HEK293 (cell line): ENCODE results near the gene KLHL15.

Experiments
- CTCF ChIA-PET: fragments of 350-600 bp; formaldehyde crosslinking; extraction: SDS; loops from one replicate; lab custom pipeline; 2021; ENCODE audit warnings: antibody characterized with exemption; lab: Yijun Ruan, JAX
- POLR2A ChIA-PET: fragments of 300-600 bp; formaldehyde crosslinking; extraction: SDS; loops from one replicate; lab custom pipeline; 2020; ENCODE audit warnings: antibody characterized with exemption, inconsistent platforms; lab: Yijun Ruan, JAX
- H3K27ac ChIP-seq: fragments of 200-500 bp; sonication (Bioruptor generic); 2 replicates; pipeline ENCODE4 v1.5.1; 2014; ENCODE audit warnings: low read depth, low read length, control low read depth, inconsistent platforms; ENCODE audit errors: extremely low read depth
- H3K36me3 ChIP-seq, 2 experiments: fragments of 200-500 bp in 1 of 2; sonication (Bioruptor generic) in 1 of 2; 1 replicate in 1 of 2; 2 replicates in 1 of 2; pipeline ENCODE4 v1.5.1; 2014 to 2017; ENCODE audit warnings: inconsistent platforms in 2 of 2, low read length in 2 of 2; ENCODE audit not compliant: control insufficient read depth in 2 of 2, insufficient read depth in 1 of 2
- H3K4me1 ChIP-seq: fragments of 200-500 bp; sonication (Bioruptor generic); 2 replicates; pipeline ENCODE4 v1.5.1; 2014; ENCODE audit warnings: mild to moderate bottlenecking, low read length, inconsistent platforms; ENCODE audit not compliant: control insufficient read depth, insufficient read depth
- H3K4me3 ChIP-seq: 2 replicates; pipeline ENCODE4 v1.5.1; 2011; ENCODE audit warnings: low read depth, mild to moderate bottlenecking, control low read depth, low read length, moderate library complexity
- H3K9me3 ChIP-seq: fragments of 200-500 bp; sonication (Bioruptor generic); 2 replicates; pipeline ENCODE4 v1.5.1; 2014; ENCODE audit warnings: low read depth, low read length, inconsistent platforms; ENCODE audit not compliant: control insufficient read depth, insufficient read depth
- GLI2 ChIP-seq: fragments of 450-650 bp; formaldehyde crosslinking; IDR thresholded peaks from 2 replicates; pipeline ENCODE4; 2017; ENCODE audit warnings: missing biosample characterization, missing genetic modification characterization, low read depth, borderline replicate concordance
- HOXC10 ChIP-seq: sonication (generic); formaldehyde crosslinking; IDR thresholded peaks from 2 replicates; pipeline ENCODE4 v1.8.1; 2023; ENCODE audit warnings: mild to moderate bottlenecking, missing genetic modification reagents
- KLF16 ChIP-seq: fragments of 450-650 bp; formaldehyde crosslinking; IDR thresholded peaks from 2 replicates; pipeline ENCODE4 v1.5.1; 2017; ENCODE audit warnings: missing biosample characterization, missing genetic modification characterization
- YY2 ChIP-seq: fragments of 450-650 bp; formaldehyde crosslinking; IDR thresholded peaks from 2 replicates; pipeline ENCODE4 v1.5.1; 2016; ENCODE audit warnings: missing biosample characterization, missing genetic modification characterization
- ZBTB1 ChIP-seq: fragments of 450-650 bp; formaldehyde crosslinking; IDR thresholded peaks from 2 replicates; pipeline ENCODE4 v1.5.1; 2016; ENCODE audit warnings: missing biosample characterization, missing genetic modification characterization
- ZBTB20 ChIP-seq: fragments of 450-650 bp; formaldehyde crosslinking; IDR thresholded peaks from 2 replicates; pipeline ENCODE4 v1.5.1; 2016; ENCODE audit warnings: missing biosample characterization, missing genetic modification characterization
- ZNF169 ChIP-seq: fragments of 450-650 bp; formaldehyde crosslinking; IDR thresholded peaks from 2 replicates; pipeline ENCODE4 v1.5.1; 2016; ENCODE audit warnings: missing biosample characterization, missing genetic modification characterization
- ZNF221 ChIP-seq: fragments of 450-650 bp; formaldehyde crosslinking; IDR thresholded peaks from 2 replicates; pipeline ENCODE4 v1.5.1; 2017; ENCODE audit warnings: missing biosample characterization, missing genetic modification characterization, borderline replicate concordance
- ZNF302 ChIP-seq: fragments of 450-650 bp; formaldehyde crosslinking; IDR thresholded peaks from 2 replicates; pipeline ENCODE4 v1.5.1; 2016; ENCODE audit warnings: missing biosample characterization, missing genetic modification characterization, low read depth
- ZNF394 ChIP-seq: fragments of 450-650 bp; formaldehyde crosslinking; IDR thresholded peaks from 2 replicates; pipeline ENCODE4 v1.5.1; 2016; ENCODE audit warnings: missing biosample characterization, missing genetic modification characterization, mild to moderate bottlenecking, moderate library complexity, borderline replicate concordance
- ZNF404 ChIP-seq: fragments of 450-650 bp; formaldehyde crosslinking; IDR thresholded peaks from 2 replicates; pipeline ENCODE4 v1.5.1; 2017; ENCODE audit warnings: missing biosample characterization, missing genetic modification characterization
- ZNF433 ChIP-seq: fragments of 450-650 bp; formaldehyde crosslinking; IDR thresholded peaks from 2 replicates; pipeline ENCODE4 v1.5.1; 2016; ENCODE audit warnings: missing biosample characterization, missing genetic modification characterization, low read depth
- ZNF548 ChIP-seq: fragments of 450-650 bp; formaldehyde crosslinking; IDR thresholded peaks from 2 replicates; pipeline ENCODE4 v1.5.1; 2016; ENCODE audit warnings: missing biosample characterization, missing genetic modification characterization
- ZNF600 ChIP-seq: fragments of 450-650 bp; formaldehyde crosslinking; IDR thresholded peaks from 2 replicates; pipeline ENCODE4 v1.5.1; 2016; ENCODE audit warnings: missing biosample characterization, missing genetic modification characterization
- ZNF626 ChIP-seq: fragments of 450-650 bp; sonication (Bioruptor Pico); formaldehyde crosslinking; IDR thresholded peaks from 2 replicates; pipeline ENCODE4 v1.5.1; 2018; ENCODE audit warnings: missing biosample characterization, missing genetic modification characterization, inconsistent platforms
- ZNF76 ChIP-seq: fragments of 450-650 bp; formaldehyde crosslinking; IDR thresholded peaks from 2 replicates; pipeline ENCODE4; 2016; ENCODE audit warnings: low read depth, missing biosample characterization, missing genetic modification characterization, borderline replicate concordance
- TF ChIP-seq, protein P1 (sequence below): fragments of 450-650 bp; formaldehyde crosslinking; IDR thresholded peaks from 2 replicates; pipeline ENCODE4 v1.5.1; 2016; ENCODE audit warnings: missing biosample characterization, missing genetic modification characterization, borderline replicate concordance
- TF ChIP-seq, protein P2 (sequence below): fragments of 450-650 bp; formaldehyde crosslinking; IDR thresholded peaks from 2 replicates; pipeline ENCODE4 v1.5.1; 2017; ENCODE audit warnings: missing biosample characterization, missing genetic modification characterization
- TF ChIP-seq, protein P3 (sequence below): fragments of 450-650 bp; formaldehyde crosslinking; IDR thresholded peaks from 2 replicates; pipeline ENCODE4 v1.5.1; 2016; ENCODE audit warnings: missing biosample characterization, missing genetic modification characterization
- TF ChIP-seq, protein P4 (sequence below): fragments of 450-650 bp; formaldehyde crosslinking; IDR thresholded peaks from 2 replicates; pipeline ENCODE4 v1.5.1; 2016; ENCODE audit warnings: missing biosample characterization, missing genetic modification characterization
- TF ChIP-seq, protein P5 (sequence below): fragments of 450-650 bp; formaldehyde crosslinking; IDR thresholded peaks from 2 replicates; pipeline ENCODE4 v1.5.1; 2016; ENCODE audit warnings: missing biosample characterization, missing genetic modification characterization

KLHL15 gene

DNA sequence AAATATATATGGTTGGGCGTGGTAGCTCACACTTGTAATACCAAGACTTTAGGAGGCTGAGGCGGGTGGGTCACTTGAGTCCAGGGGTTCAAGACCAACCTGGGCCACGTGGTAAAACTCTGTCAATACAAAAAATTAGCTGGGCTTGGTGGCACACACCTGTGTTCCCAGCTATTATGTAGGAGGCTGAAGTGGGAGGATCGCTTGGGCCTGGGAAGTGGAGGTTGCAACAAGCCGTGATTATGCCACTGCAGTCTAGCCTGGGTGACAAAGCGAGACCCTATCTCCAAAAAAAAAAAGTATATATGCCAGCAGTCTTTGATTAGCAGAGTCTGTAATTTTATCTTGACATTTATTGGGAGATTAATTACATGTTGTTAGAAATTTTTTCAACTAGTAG lies 36.5 kb upstream of the KLHL15 start:
- ChIA-PET CTCF (interaction anchor here (0.6 to 3.0 kb wide), 4 partner anchors 9 to 197 kb away, joined by 3 to 15 read pairs (median 4); partner anchors contain the start of gene EIF2S3), POLR2A (interaction anchor here (2.2 kb wide), 1 partner anchor 9 kb away, joined by 11 read pairs; the partner anchor contains the start of gene EIF2S3)
- H3K4me3 ChIP-seq, result no peak overlapping the region
- H3K4me1 ChIP-seq, result no peaks in the 10 kb centered on the region
- peaks cover 91 to 100% of the 10 kb centered on the region in 2 experiments for H3K36me3 ChIP-seq
- no peak for TF ChIP-seq ZBTB20 (tag by site-specific recombination)
- no peak for TF ChIP-seq ZNF433 (tag by site-specific recombination)
- TF ChIP-seq ZNF221 (tag by site-specific recombination), result no peak
- TF ChIP-seq HOXC10, result no peak
- TF ChIP-seq KLF16 (tag by site-specific recombination), result no peak
- no peak for TF ChIP-seq ZNF404
- no peak for TF ChIP-seq ZNF302
- no peaks in the 10 kb centered on the region for H3K9me3 ChIP-seq
- no peak overlapping the region for H3K27ac ChIP-seq

DNA sequence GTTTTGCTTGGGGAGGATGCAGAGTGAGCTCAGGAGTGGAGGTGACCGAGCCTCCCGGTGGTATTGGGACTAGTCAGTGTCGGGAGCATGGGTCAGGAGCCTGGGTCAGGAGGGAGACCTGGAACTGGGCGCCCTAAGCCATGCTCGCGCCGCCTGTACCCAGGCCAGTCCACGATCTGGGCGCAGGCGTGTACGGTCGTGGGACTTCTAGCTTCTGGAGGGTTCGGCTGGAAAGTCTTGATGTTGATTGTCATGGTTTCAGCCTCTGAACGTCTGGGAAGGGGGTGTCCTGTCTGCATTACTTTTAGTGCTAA lies 28.0 kb upstream of the KLHL15 start:
- Histone ChIP-seq H3K9me3 (no peaks in the 10 kb centered on the region), H3K27ac (peak overlapping the region; percentile 98), H3K4me1 (no peaks in the 10 kb centered on the region), H3K4me3 (no peak overlapping the region), H3K36me3 (peaks cover 28 to 36% of the 10 kb centered on the region in 2 experiments)
- ChIA-PET CTCF (interaction anchor here (0.5 to 2.8 kb wide), 26 partner anchors 10 to 1092 kb away, joined by 3 to 18 read pairs (median 5); partner anchors contain the start of genes APOO and CXorf58), POLR2A (interaction anchor here (0.6 to 2.8 kb wide), 19 partner anchors 8 to 271 kb away, joined by 3 to 66 read pairs (median 5); partner anchors contain the start of genes APOO, CXorf58, KLHL15 and SAT1)
- TF ChIP-seq ZNF548 (no peak), ZNF600 (tag by site-specific recombination) (no peak), YY2 (tag by site-specific recombination) (peak; percentile 5; the same call in 1 of the 2 replicates), ZNF394 (tag by site-specific recombination) (0 out of 2 replicates have a peak, but pooled peaks have one; percentile 18)
- TF ChIP-seq, protein P1, sequence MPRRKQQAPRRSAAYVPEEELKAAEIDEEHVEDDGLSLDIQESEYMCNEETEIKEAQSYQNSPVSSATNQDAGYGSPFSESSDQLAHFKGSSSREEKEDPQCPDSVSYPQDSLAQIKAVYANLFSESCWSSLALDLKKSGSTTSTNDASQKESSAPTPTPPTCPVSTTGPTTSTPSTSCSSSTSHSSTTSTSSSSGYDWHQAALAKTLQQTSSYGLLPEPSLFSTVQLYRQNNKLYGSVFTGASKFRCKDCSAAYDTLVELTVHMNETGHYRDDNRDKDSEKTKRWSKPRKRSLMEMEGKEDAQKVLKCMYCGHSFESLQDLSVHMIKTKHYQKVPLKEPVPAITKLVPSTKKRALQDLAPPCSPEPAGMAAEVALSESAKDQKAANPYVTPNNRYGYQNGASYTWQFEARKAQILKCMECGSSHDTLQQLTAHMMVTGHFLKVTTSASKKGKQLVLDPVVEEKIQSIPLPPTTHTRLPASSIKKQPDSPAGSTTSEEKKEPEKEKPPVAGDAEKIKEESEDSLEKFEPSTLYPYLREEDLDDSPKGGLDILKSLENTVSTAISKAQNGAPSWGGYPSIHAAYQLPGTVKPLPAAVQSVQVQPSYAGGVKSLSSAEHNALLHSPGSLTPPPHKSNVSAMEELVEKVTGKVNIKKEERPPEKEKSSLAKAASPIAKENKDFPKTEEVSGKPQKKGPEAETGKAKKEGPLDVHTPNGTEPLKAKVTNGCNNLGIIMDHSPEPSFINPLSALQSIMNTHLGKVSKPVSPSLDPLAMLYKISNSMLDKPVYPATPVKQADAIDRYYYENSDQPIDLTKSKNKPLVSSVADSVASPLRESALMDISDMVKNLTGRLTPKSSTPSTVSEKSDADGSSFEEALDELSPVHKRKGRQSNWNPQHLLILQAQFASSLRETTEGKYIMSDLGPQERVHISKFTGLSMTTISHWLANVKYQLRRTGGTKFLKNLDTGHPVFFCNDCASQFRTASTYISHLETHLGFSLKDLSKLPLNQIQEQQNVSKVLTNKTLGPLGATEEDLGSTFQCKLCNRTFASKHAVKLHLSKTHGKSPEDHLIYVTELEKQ, result no peak

DNA sequence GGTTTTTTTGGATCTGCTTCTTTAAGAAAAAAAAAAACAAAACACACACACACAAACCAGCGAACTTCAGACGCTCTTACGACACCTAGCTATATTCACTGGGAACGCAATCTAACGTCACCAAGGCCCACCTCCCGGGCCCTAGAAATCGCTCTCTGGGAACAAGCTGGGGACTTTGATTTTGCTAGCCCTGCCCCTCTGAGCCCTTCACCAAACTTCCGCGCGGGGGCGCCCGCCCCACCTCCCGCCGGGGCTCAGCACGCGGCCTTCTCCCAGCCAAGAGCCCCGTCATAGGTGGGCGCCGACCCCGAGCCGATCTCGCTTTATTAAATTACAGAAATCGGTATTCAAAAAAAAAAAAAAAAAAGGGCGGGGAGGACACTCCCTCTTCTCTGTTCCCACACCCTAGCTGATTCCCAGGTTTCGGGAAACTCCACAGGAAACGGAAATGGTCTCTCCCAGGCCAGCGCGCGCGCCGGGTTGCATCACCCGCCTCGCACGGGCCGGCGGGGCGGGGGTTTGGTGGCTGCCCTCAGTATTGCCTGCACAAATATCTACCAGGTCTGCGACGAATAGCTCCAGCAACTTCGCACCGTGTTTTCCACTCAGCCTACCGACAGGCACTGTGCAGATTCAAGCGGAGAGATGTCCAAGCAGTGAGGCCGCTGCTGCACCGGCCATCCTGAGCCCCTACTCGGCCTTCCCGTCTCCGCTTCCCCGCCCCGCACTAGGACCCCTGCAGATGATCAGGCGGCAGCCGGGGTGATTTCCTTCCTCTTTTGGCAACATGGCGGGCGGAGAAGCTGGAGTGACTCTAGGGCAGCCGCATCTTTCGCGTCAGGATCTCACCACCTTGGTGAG lies 27.4 kb upstream of the KLHL15 start, which contains the start of gene EIF2S3:
Gene EIF2S3, plus strand, starts transcription at position 775 of the 861 bp plus-strand sequence. Its CDS starts 13 bp downstream, at position 788.
- H3K4me3 ChIP-seq, result peak within 1 kb of the TSS; percentile 39
- ChIA-PET CTCF (interaction anchor here (0.5 to 2.8 kb wide), 49 partner anchors 10 to 1847 kb away, joined by 3 to 18 read pairs (median 4); partner anchors contain the start of genes APOO and CXorf58), POLR2A (interaction anchor here (0.6 to 2.8 kb wide), 36 partner anchors 8 to 387 kb away, joined by 3 to 66 read pairs (median 4); partner anchors contain the start of genes APOO, CXorf58, KLHL15 and PRDX4)
- H3K27ac ChIP-seq, result peak within 1 kb of the TSS; percentile 98
- H3K9me3 ChIP-seq, result no peaks in the 10 kb centered on the region
- no peaks in the 10 kb centered on the region for H3K4me1 ChIP-seq
- peaks cover 22 to 30% of the 10 kb centered on the region in 2 experiments for H3K36me3 ChIP-seq
- TF ChIP-seq ZNF626 (tag by site-specific recombination), result no peak
- TF ChIP-seq ZNF76 (tag by site-specific recombination), result peak; percentile 90
- TF ChIP-seq, protein P2, sequence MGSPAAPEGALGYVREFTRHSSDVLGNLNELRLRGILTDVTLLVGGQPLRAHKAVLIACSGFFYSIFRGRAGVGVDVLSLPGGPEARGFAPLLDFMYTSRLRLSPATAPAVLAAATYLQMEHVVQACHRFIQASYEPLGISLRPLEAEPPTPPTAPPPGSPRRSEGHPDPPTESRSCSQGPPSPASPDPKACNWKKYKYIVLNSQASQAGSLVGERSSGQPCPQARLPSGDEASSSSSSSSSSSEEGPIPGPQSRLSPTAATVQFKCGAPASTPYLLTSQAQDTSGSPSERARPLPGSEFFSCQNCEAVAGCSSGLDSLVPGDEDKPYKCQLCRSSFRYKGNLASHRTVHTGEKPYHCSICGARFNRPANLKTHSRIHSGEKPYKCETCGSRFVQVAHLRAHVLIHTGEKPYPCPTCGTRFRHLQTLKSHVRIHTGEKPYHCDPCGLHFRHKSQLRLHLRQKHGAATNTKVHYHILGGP, result peak; percentile 76
- TF ChIP-seq ZBTB1 (tag by site-specific recombination), result 0 out of 2 replicates have a peak, but pooled peaks have one; percentile 46
- TF ChIP-seq, protein P3, sequence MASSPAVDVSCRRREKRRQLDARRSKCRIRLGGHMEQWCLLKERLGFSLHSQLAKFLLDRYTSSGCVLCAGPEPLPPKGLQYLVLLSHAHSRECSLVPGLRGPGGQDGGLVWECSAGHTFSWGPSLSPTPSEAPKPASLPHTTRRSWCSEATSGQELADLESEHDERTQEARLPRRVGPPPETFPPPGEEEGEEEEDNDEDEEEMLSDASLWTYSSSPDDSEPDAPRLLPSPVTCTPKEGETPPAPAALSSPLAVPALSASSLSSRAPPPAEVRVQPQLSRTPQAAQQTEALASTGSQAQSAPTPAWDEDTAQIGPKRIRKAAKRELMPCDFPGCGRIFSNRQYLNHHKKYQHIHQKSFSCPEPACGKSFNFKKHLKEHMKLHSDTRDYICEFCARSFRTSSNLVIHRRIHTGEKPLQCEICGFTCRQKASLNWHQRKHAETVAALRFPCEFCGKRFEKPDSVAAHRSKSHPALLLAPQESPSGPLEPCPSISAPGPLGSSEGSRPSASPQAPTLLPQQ, result peak; percentile 73
- TF ChIP-seq GLI2, result no peak; the same call in 1 of the 2 replicates
- TF ChIP-seq ZNF169 (tag by site-specific recombination), result no peak
- TF ChIP-seq, protein P4, sequence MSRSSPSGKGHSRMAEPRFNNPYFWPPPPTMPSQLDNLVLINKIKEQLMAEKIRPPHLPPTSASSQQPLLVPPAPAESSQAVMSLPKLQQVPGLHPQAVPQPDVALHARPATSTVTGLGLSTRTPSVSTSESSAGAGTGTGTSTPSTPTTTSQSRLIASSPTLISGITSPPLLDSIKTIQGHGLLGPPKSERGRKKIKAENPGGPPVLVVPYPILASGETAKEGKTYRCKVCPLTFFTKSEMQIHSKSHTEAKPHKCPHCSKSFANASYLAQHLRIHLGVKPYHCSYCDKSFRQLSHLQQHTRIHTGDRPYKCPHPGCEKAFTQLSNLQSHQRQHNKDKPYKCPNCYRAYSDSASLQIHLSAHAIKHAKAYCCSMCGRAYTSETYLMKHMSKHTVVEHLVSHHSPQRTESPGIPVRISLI, result peak; percentile 85
- TF ChIP-seq, protein P5, sequence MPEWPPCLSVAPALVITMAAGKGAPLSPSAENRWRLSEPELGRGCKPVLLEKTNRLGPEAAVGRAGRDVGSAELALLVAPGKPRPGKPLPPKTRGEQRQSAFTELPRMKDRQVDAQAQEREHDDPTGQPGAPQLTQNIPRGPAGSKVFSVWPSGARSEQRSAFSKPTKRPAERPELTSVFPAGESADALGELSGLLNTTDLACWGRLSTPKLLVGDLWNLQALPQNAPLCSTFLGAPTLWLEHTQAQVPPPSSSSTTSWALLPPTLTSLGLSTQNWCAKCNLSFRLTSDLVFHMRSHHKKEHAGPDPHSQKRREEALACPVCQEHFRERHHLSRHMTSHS, result no peak
